MM.1S (cell line): ENCODE data around the gene OR5V1.

Experiments used
- CTCF ChIP-seq: fragments of 300-600 bp; sonication (generic); IDR thresholded peaks from 2 replicates; pipeline ENCODE4 v1.5.1; 2016; ENCODE audit warnings: antibody characterized with exemption, low read length, mixed read lengths
- EZH2 ChIP-seq: fragments of 300-600 bp; sonication (generic); optimal IDR thresholded peaks from 2 replicates; pipeline ENCODE3; 2017; ENCODE audit warnings: low read depth, mild to moderate bottlenecking, antibody characterized with exemption, low read length, mixed read lengths

DNA sequence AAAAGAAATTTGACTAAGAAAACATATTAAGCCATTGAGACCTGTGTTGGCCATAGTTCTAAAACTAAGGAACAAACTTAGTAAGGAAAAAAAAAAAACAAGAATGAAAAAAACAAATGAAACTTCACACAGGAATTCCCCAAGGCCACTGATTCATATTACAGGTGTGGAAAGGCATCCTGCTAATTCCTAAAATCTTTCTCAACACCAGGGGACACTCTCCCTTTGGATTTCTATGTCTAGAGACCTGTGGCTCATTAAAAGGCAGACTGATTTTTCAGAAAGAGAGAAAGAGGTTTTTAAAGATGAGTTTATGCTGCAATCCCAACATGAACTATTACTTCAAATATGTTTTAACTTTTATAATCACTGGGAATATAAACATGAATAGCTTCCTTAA lies 45.9 kb upstream of the OR5V1 start, which contains the start of gene OR12D1:
- TF ChIP-seq CTCF: no peak
- TF ChIP-seq EZH2: no peak
